Activated T-cell treated with anti-CD3 and anti-CD28 coated beads, Interleukin-2, amount 50 U/mL, for 4 hours (primary cell): ENCODE results near the gene SIGLEC12. TPM values are rescaled to one million over a fixed set of nuclear protein-coding genes. Genes with fewer than 3 reads are reported as not detected.

ENCODE experiments used
- ATAC-seq, 2 donors: fragments of 200-7000 bp; cut with Tn5 transposase; one replicate each; pipeline ENCODE4 v1.10.0; 2021
- DNase-seq: peaks from one replicate; pipeline ENCODE4 v3.0.0-alpha.2; 2020
- H3K27me3 Mint-ChIP-seq: one replicate; pipeline ENCODE4 v1.8.0; 2021; ENCODE audit warnings: low read depth, mixed read lengths
- H3K36me3 Mint-ChIP-seq: one replicate; pipeline ENCODE4 v1.8.0; 2022; ENCODE audit warnings: mixed read lengths; ENCODE audit not compliant: insufficient read depth
- H3K4me1 Mint-ChIP-seq: one replicate; pipeline ENCODE4 v1.8.0; 2021; ENCODE audit warnings: low read depth, mixed read lengths
- H3K4me3 Mint-ChIP-seq: one replicate; pipeline ENCODE4 v1.8.0; 2021; ENCODE audit warnings: mild to moderate bottlenecking, moderate library complexity, mixed read lengths
- H3K9me3 Mint-ChIP-seq: one replicate; pipeline ENCODE4 v1.8.0; 2021; ENCODE audit warnings: mixed read lengths
- total RNA-seq, 3 donors: library from RNA; stranded (reverse); gene quantifications; one replicate each; pipeline ENCODE4 v1.2.1, GENCODE V29; 2021

Gene SIGLEC12
- total RNA-seq, 3 donors from 2014 or later = 0.51 to 1.3 TPM; not detected in 1

DNA sequence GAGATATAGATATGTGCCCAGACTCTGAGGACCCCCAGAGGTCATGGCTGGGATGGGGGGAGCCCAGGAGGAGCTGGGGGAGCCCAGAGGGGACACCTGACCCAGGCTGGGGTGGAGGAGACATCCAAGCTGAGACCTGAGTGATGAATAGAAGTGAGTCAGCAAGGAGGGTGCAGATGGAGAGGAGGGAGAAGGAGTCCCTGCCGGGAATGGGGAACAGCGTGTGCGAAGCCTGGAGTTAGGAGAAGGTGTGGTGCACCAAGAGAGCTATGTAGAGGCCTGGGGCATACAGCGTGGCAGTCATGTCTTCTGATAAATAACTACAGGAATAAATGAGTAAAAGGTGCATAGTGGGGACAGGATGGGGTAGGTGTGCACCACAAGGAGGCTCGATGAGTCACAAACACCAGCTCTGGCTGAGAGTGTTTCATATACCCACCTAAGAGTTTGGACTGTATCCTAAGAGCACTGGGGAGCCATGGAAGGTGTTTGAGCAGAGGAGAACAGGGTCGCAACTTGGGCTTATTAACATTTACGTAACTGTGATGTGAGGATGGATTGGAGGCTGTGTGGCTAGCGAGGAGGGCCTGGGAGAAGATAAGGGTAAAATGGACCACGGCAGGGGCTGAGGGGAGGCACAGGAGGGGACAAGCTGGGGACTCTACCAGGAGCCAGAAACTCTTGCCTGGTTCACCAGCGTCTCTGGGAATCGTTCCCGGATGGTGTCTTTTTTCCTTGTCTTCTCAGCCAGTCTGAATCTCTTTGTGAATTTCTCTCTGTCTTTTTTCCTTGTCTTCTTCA is 21.9 kb downstream of the SIGLEC12 start:
- ATAC-seq = peak; percentile 87 to 93
- peaks cover 15% of the 10 kb centered on the region for H3K27me3 Mint-ChIP-seq
- no peak overlapping the region for H3K4me3 Mint-ChIP-seq
- peaks cover 18% of the 10 kb centered on the region for H3K4me1 Mint-ChIP-seq
- H3K9me3 Mint-ChIP-seq = peaks cover 3% of the 10 kb centered on the region
- no peak for DNase-seq
- H3K36me3 Mint-ChIP-seq = no peaks in the 10 kb centered on the region

DNA sequence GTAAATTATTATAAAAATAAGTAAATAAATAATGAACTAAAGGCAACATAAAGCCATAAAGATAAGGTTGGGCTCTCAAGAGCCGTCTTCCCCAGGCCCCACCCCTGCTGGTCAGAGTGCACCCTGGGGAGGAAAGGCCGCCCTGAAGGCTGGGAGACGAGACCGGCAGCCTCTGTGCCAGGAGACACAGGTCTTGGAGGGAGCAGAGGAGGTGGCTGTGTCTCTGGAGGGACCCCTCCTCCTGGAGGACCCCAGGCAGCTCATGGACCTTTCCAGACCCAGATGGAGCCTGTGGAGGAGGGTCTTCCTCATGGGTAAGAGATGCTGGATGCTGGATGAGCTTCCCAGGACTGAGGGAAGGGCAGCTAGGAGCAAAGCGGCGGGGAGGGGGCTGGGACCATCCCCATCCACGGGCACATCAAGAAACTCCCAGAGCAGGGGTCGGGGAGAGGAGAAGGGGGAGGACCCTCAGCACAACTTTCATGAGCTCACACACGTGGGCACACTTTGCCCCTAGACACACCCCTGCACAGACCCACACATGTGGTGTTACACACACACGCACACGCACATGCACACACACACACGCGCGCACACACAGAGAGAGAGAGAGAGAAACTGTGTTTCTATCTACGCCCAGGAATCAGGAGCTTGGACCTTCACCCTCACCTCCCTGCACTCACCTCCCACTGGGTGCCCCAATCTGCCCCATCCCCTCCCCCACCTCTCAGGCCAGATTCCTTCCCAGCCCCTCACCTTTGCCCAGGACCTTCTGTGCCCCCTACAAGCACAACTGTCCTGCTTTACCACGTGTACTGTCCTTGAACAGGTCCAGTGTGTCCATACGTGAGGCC is 23.0 kb downstream of the SIGLEC12 start, which contains the start of gene CEACAM18:
CEACAM18 (plus strand) TSS at position 159 of the 854 bp plus-strand sequence.
- DNase-seq = no peak
- H3K4me3 Mint-ChIP-seq = no peak within 1 kb of the TSS

DNA sequence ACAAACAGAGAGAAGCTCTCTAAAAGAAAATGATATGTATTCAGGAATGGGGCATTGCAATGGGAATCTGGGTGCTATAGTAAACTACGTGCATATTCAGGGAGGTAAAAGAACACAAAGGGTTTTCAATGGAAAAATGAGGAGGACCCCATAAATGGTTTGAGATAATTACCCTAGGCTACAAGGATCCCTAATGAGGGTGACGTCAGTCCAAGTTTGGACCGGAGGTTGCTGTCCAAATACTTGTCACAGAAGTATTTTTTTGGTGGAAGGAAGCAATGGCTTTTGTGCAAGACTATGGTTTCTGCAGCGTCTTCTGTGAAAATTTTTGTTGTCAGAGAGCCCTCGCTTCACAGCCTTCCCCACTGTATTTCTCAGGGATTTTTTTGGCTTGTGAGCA is 24.3 kb downstream of the SIGLEC12 start:
- Mint-ChIP-seq H3K4me3 (no peak overlapping the region), H3K36me3 (no peaks in the 10 kb centered on the region), H3K4me1 (peaks cover 26% of the 10 kb centered on the region), H3K9me3 (peaks cover 3% of the 10 kb centered on the region), H3K27me3 (peaks cover 10% of the 10 kb centered on the region)
- ATAC-seq (no peak), DNase-seq (no peak)

More for the DNA sequence above, 23.0 kb downstream of the SIGLEC12 start, which contains the start of gene CEACAM18:
- Mint-ChIP-seq H3K4me1 (peaks cover 18% of the 10 kb centered on the region), H3K36me3 (no peaks in the 10 kb centered on the region), H3K27me3 (peaks cover 14% of the 10 kb centered on the region), H3K9me3 (peaks cover 3% of the 10 kb centered on the region)
- ATAC-seq = no peak

DNA sequence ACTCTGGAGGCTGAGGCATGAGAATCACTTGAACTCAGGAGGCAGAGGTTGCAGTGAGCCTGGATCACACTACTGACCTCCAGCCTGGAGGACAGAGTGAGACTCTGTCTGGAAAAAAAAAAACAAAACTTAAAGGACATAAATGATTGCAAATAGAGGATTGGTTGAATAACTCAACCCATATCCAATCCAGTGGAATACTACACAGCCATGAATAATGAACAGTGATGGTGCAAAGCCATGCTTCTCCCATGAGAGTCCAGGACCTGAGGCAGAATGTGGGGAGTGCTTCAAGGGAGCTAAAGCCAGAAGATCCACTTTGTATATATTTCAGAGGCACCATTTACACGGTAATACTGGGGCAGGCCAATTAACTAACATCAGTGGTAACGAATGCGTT is 25.4 kb downstream of the SIGLEC12 start:
- H3K36me3 Mint-ChIP-seq = no peaks in the 10 kb centered on the region
- H3K4me3 Mint-ChIP-seq = no peak overlapping the region
- ATAC-seq = no peak
- DNase-seq = no peak
- peaks cover 3% of the 10 kb centered on the region for H3K9me3 Mint-ChIP-seq
- H3K4me1 Mint-ChIP-seq = peaks cover 32% of the 10 kb centered on the region
- peaks cover 10% of the 10 kb centered on the region for H3K27me3 Mint-ChIP-seq

GRCh38 chr19:51473009-51473707 is 28.4 kb downstream of the SIGLEC12 start:
- Mint-ChIP-seq H3K4me1 (peaks cover 17% of the 10 kb centered on the region), H3K4me3 (no peak overlapping the region), H3K27me3 (peaks cover 10% of the 10 kb centered on the region), H3K36me3 (no peaks in the 10 kb centered on the region), H3K9me3 (no peaks in the 10 kb centered on the region)
- peak; percentile 85 for ATAC-seq
- peak; percentile 89 for DNase-seq

- H3K4me3 Mint-ChIP-seq = no peak overlapping the region
- H3K4me1 Mint-ChIP-seq = peaks cover 21% of the 10 kb centered on the region
- DNase-seq (no peak), ATAC-seq (peak; percentile 23 to 33)
- H3K27me3 Mint-ChIP-seq = peaks cover 10% of the 10 kb centered on the region
- H3K9me3 Mint-ChIP-seq = no peaks in the 10 kb centered on the region
- no peaks in the 10 kb centered on the region for H3K36me3 Mint-ChIP-seq
Measured at GRCh38 chr19:51472607-51473006, 29.0 kb downstream of the SIGLEC12 start.

DNA sequence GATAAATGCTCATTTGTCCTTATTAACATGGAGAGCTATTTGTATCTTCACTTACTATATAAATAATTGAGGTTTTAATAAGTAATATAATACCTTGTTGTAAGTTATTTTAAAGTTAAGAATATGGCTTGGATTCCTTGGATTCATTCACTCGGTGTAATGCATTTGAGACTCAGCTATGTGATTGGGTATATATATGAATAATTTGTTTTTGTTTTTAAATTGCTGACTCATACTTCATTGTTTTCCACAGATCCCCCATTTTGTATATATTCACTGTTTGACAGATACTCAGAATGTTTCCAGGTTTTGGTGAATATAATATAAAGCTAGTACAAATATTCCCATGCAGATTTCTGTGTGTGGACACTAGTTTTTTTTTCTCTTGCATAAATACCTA is 30.1 kb downstream of the SIGLEC12 start:
- no peaks in the 10 kb centered on the region for H3K36me3 Mint-ChIP-seq
- H3K9me3 Mint-ChIP-seq = no peaks in the 10 kb centered on the region
- peaks cover 23% of the 10 kb centered on the region for H3K4me1 Mint-ChIP-seq
- ATAC-seq (no peak), DNase-seq (no peak)
- H3K4me3 Mint-ChIP-seq = no peak overlapping the region
- H3K27me3 Mint-ChIP-seq = peaks cover 10% of the 10 kb centered on the region

GRCh38 chr19:51470966-51471365 is 30.6 kb downstream of the SIGLEC12 start:
- Mint-ChIP-seq H3K27me3 (peaks cover 7% of the 10 kb centered on the region), H3K36me3 (no peaks in the 10 kb centered on the region), H3K9me3 (no peaks in the 10 kb centered on the region), H3K4me1 (peaks cover 25% of the 10 kb centered on the region), H3K4me3 (no peak overlapping the region)
- no peak for DNase-seq
- ATAC-seq = no peak

- Mint-ChIP-seq H3K4me1 (peaks cover 27% of the 10 kb centered on the region), H3K36me3 (no peaks in the 10 kb centered on the region), H3K9me3 (no peaks in the 10 kb centered on the region), H3K4me3 (no peak overlapping the region), H3K27me3 (peaks cover 10% of the 10 kb centered on the region)
- DNase-seq (no peak), ATAC-seq (no peak)
Measured at GRCh38 chr19:51469629-51470028, 32.0 kb downstream of the SIGLEC12 start.

DNA sequence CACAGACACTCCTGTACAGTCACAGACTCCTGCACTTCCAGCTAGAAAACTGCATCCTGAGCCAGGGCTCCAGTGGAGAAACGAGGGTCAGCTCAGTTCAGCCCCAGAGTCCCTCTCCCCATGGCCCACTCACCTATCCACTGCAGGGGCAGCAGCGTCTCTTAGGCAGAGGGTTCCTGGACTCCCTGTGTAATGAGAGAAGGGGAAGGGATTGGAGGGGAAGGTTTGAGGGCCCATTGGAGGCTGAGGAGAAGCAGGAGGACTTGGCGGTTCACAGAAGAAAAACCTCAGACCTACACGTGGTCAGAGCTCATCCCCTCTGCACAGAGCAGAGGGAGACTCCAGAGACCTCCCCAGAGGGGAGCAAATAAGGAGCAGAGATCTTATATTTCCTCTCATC is 32.4 kb downstream of the SIGLEC12 start:
- DNase-seq (no peak), ATAC-seq (no peak)
- Mint-ChIP-seq H3K4me1 (peaks cover 28% of the 10 kb centered on the region), H3K36me3 (no peaks in the 10 kb centered on the region), H3K4me3 (no peak overlapping the region), H3K9me3 (no peaks in the 10 kb centered on the region), H3K27me3 (peaks cover 10% of the 10 kb centered on the region)

- Mint-ChIP-seq H3K4me1 (peaks cover 29% of the 10 kb centered on the region), H3K27me3 (peaks cover 11% of the 10 kb centered on the region), H3K9me3 (no peaks in the 10 kb centered on the region), H3K36me3 (no peaks in the 10 kb centered on the region), H3K4me3 (no peak overlapping the region)
- no peak for ATAC-seq
- no peak for DNase-seq
Measured at GRCh38 chr19:51468545-51468920, 33.1 kb downstream of the SIGLEC12 start.

- H3K27me3 Mint-ChIP-seq = peaks cover 16% of the 10 kb centered on the region
- H3K36me3 Mint-ChIP-seq = no peaks in the 10 kb centered on the region
- no peak for ATAC-seq
- no peaks in the 10 kb centered on the region for H3K9me3 Mint-ChIP-seq
- no peak for DNase-seq
- peaks cover 32% of the 10 kb centered on the region for H3K4me1 Mint-ChIP-seq
- H3K4me3 Mint-ChIP-seq = no peak overlapping the region
Measured at GRCh38 chr19:51467864-51468544, 33.6 kb downstream of the SIGLEC12 start.

GRCh38 chr19:51466723-51467122 is 34.9 kb downstream of the SIGLEC12 start:
- peaks cover 24% of the 10 kb centered on the region for H3K27me3 Mint-ChIP-seq
- DNase-seq (no peak), ATAC-seq (no peak)
- H3K4me3 Mint-ChIP-seq = no peak overlapping the region
- H3K36me3 Mint-ChIP-seq = no peaks in the 10 kb centered on the region
- peaks cover 24% of the 10 kb centered on the region for H3K4me1 Mint-ChIP-seq
- no peaks in the 10 kb centered on the region for H3K9me3 Mint-ChIP-seq
